ENCODE data around the gene AHDC1. TPM values are rescaled to one million over a fixed set of nuclear protein-coding genes. Genes with fewer than 3 reads are reported as not detected.

The AHDC1 gene
- total RNA-seq, 1 donor from 2014 or later, result 124 TPM

- Mint-ChIP-seq H3K27ac (ENCODE audit: unreplicated experiment) (peak overlapping the region; percentile 94), H3K9me3 (ENCODE audit: unreplicated experiment) (no peaks in the 10 kb centered on the region), H3K4me3 (ENCODE audit: unreplicated experiment) (peak overlapping the region; percentile 54), H3K4me1 (ENCODE audit: unreplicated experiment) (peaks cover 93% of the 10 kb centered on the region), H3K36me3 (ENCODE audit: unreplicated experiment) (peaks cover 8% of the 10 kb centered on the region), H3K27me3 (ENCODE audit: unreplicated experiment) (no peaks in the 10 kb centered on the region)
- TF ChIP-seq CTCF (IDR thresholded peaks at IDR 0.05), result no peak
- no peak for DNase-seq (ENCODE audit: extremely low spot score, unreplicated experiment)
These were observed 42.6 kb downstream of the AHDC1 start for GRCh38 chr1:27561124-27561899.

GRCh38 chr1:27560268-27561123 is 43.4 kb downstream of the AHDC1 start:
- H3K27me3 Mint-ChIP-seq (ENCODE audit: unreplicated experiment), result no peaks in the 10 kb centered on the region
- peak overlapping the region; percentile 94 for H3K27ac Mint-ChIP-seq (ENCODE audit: unreplicated experiment)
- H3K4me1 Mint-ChIP-seq (ENCODE audit: unreplicated experiment), result peaks cover 92% of the 10 kb centered on the region
- no peak for TF ChIP-seq CTCF (IDR thresholded peaks at IDR 0.05)
- peaks cover 8% of the 10 kb centered on the region for H3K36me3 Mint-ChIP-seq (ENCODE audit: unreplicated experiment)
- no peaks in the 10 kb centered on the region for H3K9me3 Mint-ChIP-seq (ENCODE audit: unreplicated experiment)
- DNase-seq (ENCODE audit: extremely low spot score, unreplicated experiment), result no peak
- H3K4me3 Mint-ChIP-seq (ENCODE audit: unreplicated experiment), result peak overlapping the region; percentile 36

- Mint-ChIP-seq H3K36me3 (ENCODE audit: unreplicated experiment) (peaks cover 8% of the 10 kb centered on the region), H3K27me3 (ENCODE audit: unreplicated experiment) (no peaks in the 10 kb centered on the region), H3K9me3 (ENCODE audit: unreplicated experiment) (no peaks in the 10 kb centered on the region), H3K4me3 (ENCODE audit: unreplicated experiment) (peak overlapping the region; percentile 40), H3K4me1 (ENCODE audit: unreplicated experiment) (peaks cover 94% of the 10 kb centered on the region), H3K27ac (ENCODE audit: unreplicated experiment) (peak overlapping the region; percentile 94)
- DNase-seq (ENCODE audit: extremely low spot score, unreplicated experiment), result no peak
- no peak for TF ChIP-seq CTCF (IDR thresholded peaks at IDR 0.05)
These were observed 44.4 kb downstream of the AHDC1 start for GRCh38 chr1:27559466-27560030.

DNA sequence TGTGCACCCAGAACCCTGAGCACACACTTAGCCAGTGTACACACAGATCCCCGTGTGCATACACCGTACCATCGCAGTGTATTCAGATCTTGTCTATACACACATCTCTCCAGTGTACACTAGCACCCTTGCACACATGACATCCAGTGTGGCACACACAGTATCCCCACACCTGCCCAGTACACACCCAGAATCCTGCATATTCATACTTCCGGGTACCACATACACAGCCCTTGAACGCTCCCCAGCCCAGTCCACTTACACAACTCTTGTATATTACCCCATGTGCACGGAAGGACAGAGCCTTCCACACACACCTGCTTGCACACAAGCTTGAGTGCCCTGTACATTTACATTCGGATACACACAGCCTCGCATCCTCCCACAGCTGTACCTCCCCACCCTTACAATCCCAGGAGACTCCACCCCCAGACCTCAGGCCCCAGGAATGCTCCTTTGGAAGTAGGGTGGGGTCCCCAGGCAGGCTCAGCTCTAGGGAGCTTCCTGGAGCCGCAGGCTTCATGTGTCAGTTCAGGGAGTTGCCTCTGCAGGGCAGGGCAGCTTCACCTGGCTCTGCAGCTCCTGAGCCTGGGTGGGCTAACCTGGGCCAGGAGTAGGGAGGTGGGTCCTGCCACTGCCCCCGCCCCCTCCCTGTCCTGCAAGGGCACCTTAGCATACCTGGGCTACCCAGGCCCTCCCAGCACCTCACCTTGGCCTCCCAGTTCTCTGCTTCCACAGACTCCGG is 46.2 kb downstream of the AHDC1 start:
- H3K36me3 Mint-ChIP-seq (ENCODE audit: unreplicated experiment), result peaks cover 12% of the 10 kb centered on the region
- H3K27me3 Mint-ChIP-seq (ENCODE audit: unreplicated experiment), result no peaks in the 10 kb centered on the region
- no peaks in the 10 kb centered on the region for H3K9me3 Mint-ChIP-seq (ENCODE audit: unreplicated experiment)
- DNase-seq (ENCODE audit: extremely low spot score, unreplicated experiment), result no peak
- peak overlapping the region; percentile 81 for H3K27ac Mint-ChIP-seq (ENCODE audit: unreplicated experiment)
- H3K4me1 Mint-ChIP-seq (ENCODE audit: unreplicated experiment), result peaks cover 83% of the 10 kb centered on the region
- peak overlapping the region; percentile 45 for H3K4me3 Mint-ChIP-seq (ENCODE audit: unreplicated experiment)
- TF ChIP-seq CTCF (IDR thresholded peaks at IDR 0.05), result no peak
